NCI-H146 treated with DMSO at 0.1 percent for 48 hours (cell line): Measurements from ENCODE around the gene MAD2L1BP.

ENCODE experiments used
- DNase-seq: peaks from one replicate; lab custom pipeline; 2025; ENCODE audit not compliant: unreplicated experiment; lab: John Stamatoyannopoulos, UW

MAD2L1BP gene

DNA sequence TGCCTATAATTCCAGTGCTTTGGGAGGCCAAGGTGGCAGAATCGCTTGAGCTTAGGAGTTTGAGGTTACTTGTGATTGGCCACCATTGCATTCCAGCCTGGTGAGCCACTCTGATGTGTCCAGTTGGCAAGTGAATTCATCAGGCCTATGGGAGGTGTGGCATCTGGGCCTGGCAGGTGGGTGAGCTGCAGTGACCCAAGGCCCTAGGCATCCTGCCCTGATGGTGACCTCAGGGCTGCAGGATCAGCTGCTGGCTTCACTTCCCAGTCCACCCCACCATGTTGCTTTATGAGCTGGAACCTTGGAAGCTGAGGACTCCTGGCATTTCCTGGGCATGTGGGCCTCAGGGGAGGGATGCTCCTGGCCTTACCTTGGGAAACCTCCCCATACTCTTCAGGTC, 29.7 kb downstream of the MAD2L1BP start:
- no peak for DNase-seq

DNA sequence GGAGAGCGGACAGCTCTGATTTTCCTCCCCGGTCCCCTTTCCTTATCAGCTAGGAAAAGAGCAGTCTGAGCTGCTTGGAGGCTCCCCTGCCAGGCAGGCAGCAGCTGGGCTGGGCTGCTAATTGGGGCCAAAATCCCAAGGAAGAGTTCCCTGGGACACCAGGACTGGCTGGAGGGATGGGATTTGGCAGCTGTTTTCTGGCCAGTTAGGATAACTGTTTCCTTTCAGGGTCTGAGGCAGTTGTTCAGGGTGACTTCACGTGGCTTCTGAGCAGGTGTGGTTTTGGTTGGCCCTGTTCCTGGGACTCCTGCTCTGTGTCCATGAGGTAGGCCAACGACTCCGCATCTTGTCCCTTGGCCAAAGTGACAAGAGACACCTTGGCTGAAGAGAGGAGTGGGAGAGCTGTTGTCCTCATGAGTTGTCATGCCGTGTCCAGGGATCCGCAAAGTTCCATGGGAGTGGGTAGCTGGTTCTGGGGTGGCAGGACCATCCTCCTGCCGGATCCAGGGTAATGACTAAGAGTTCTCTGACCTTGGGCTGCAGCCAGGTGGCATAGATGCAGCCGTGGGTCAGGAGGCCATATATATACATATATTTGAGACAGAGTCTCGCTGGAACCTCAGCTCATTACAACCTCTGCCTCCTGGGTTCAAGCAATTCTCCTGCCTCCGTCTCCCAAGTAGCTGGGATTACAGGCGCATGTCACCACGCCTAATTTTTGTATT, 30.7 kb downstream of the MAD2L1BP start:
- no peak for DNase-seq

DNA sequence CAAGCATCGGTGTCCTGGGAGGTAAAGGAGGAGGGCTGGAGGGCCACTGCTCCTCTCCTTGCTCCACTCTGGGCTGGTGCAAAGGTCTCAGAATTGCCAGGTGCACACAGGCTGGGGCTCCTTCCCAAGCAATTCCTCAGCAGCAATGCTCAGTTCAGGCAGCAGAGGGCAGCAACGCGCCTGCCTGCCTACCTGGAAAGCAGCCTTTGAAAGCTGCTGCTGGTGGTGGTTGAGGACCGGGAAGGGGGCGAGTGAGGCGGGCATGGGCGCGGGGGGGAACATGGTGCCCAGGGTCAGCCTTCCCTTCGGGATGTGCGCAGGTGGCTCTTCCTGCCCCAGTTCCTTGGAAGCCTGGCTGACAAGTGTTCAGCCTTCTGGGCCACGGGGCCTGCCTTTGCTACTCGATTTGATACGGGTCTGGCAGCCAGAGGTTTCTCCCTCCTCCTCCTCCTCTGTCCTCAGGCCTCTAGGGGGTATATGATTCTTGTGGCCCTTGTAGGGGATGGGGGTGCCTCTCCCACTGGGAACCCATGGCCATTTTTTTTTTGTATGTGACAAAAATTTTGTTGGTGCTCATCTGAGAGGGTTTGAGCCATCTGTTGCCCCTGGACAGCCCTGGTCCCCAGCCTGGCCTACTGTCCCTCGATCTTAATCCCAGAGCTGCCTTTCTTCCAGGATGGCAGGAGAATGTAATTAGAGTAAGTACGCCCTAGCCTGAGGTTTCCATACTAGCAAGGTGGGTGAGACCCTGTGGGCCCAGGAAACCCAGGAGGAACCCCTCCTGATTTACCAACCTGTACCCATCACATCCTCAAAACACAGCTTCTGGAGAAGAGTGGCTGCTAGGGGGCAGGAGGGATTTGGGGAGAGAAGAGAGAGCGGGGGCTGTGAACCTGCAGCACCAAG, 31.9 kb downstream of the MAD2L1BP start:
- peak; percentile 84 for DNase-seq

DNA sequence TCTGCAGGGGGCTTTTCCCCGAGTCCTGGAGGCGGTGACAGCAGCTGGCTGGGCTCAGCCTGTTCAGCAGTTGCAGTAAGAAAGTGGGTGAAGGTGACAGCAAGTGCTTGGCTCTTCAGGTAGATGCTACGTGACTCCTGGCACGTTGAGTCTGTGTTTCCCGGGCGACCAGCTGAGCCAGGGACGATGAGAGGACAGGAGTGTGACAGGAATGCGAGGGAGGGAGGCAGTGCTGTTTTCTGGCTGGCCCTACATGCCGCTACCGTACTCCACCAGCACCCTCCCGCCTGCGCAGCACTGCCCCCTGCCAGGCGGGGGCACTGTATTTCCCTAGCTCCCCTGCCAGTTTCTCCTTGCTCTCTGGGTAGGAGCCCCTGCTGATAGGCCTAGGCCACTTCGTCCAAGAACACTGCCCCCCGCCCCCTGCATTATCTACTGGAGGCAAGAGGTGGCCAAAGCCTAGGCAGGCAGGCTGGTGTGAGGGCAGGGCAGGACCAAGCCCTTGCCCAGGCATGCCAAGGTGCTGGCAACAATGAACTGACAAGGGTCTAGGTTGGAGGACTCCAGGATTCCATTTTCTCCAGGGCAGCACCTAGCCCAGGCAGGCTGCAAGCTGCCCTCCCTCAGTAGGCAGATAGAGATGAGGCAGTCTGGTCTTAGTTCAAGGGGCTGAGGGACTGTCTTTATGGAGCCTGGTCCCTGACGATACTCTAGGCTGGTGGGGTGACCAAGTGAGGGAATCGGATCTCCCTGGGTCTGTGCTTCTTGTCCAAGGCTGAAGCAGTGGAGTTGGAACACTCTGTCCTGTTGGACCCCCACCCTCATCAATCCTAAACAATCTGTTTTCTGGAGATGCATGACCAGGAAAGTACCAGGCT, 32.8 kb downstream of the MAD2L1BP start:
- peak; percentile 94 for DNase-seq

DNA sequence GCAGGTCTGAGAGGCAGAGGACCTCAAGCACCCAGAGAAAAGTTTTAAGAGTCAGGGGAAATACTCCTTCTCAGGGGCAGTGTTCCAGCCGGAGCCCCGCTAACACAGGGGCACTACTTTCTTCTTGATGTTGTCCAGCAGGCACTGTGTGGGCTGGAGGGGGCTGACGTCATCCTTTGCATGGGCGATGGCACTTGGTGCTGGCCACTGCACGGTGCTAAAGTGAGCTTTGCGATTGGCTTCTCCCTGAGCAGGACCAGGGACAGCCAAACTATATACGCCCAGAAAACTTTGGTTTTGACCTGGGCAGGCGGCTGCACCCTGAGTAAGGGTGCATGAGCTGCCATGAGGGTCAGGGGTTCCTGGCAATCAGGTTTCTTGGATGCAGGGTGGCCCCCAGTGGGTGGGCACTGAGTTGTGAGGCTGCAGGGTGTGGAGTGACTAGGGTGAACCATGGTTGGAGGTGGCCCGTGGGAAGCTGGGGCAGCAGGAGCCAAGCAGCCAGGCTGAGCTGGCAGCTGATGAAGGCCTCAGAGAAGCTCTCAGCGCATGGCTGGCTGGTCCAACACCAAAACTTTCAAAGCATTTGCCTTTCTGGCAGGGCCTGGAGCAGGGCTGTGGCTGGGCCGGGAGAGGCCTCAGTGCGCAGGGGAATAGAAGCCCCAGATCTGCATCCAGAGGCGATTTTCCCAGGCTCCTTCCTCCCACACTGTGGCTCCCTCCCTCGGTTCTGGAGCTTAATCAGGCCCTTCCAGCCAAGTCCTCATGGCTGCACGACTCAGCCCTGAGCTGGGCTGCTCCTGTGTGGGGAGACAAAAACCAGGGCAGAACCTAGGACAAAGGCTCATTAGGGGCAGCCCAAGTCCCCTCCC, 33.6 kb downstream of the MAD2L1BP start:
- no peak for DNase-seq

DNA sequence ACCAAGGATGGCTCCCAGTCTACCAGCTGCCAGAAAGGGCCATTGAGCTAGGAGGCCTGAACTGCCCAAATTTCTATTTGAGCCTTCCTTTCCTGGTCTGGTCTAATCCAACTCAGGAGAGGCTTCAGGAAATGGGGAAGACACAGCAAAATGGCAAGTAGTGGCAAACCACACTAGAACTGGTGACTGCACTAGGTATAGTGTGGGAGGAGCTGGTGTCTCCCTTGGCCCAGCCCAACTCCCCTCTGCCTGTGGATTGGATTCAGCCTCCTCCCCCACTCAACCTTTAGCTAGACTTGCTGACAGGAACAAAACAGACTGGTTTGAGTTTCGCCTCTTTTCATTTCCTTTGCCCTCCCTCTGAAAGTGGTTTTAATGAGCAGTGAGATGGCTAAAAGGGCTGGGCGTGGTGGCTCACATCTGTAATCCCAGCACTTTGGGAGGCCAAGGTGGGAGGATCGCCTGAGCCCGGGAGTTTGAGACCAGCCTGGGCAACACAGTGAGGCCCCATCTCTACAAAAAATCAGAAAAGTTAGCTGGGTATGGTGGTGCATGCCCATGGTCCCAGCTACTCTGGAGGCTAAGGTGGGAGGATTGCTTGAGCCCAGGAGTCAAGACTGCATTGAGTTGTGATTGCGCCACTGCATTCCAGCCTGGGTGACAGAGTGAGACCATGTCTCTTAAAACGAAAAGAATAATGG, 34.4 kb downstream of the MAD2L1BP start:
- DNase-seq = no peak

DNA sequence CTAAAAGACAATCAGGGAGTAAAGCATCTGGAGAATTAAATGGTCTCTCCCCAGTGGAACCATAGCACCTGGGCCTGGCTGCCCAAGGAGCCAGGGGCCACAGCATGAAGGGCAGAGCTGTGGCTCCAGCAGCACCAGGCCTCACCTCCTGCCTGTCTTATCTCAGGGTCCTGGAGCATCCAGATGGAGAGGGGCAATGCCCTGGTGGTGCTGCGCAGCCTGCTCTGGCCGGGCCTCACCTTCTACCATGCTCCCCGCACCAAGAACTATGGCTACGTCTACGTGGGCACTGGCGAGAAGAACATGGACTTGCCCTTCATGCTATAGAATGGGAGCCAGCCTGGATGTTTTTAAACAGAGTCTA, 35.0 kb downstream of the MAD2L1BP start:
- DNase-seq = no peak

DNA sequence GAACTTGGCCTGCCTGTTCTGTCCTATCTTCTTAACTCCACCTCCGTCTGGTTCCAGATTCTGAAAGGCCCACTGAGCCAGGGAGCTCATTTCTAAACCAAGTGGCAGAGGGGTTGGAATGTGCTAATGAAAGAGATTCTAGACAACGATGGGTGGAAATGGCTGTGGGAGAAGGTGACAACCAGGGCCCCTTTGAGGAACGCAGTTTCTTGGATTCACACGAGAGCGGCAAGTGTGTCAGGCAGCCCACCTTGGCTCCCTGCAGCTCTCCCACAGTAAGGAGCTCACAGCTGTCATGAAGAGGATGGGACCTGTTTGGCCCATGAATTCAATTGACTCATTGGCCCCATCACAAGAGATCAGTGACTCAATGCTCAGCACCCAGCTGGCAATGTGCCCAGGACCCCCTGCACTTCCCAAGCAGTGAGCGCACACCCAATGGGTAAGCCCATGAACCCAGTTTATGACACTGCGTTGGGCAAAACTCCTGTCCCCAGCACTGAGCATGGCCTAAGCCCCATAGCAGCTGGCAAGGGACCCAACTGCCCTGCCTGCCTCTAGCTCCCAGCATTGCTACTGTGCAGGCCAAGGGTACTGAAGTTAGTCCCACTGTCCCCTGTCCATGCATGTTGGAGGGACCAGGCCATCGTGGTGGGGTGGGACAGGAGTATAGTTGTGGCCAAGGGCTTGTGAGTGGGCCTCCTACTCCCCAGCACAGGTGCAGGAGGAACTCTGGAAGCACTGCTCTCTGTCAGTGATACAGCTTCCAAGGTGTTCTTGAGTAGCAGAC, 35.6 kb downstream of the MAD2L1BP start:
- DNase-seq = no peak

DNA sequence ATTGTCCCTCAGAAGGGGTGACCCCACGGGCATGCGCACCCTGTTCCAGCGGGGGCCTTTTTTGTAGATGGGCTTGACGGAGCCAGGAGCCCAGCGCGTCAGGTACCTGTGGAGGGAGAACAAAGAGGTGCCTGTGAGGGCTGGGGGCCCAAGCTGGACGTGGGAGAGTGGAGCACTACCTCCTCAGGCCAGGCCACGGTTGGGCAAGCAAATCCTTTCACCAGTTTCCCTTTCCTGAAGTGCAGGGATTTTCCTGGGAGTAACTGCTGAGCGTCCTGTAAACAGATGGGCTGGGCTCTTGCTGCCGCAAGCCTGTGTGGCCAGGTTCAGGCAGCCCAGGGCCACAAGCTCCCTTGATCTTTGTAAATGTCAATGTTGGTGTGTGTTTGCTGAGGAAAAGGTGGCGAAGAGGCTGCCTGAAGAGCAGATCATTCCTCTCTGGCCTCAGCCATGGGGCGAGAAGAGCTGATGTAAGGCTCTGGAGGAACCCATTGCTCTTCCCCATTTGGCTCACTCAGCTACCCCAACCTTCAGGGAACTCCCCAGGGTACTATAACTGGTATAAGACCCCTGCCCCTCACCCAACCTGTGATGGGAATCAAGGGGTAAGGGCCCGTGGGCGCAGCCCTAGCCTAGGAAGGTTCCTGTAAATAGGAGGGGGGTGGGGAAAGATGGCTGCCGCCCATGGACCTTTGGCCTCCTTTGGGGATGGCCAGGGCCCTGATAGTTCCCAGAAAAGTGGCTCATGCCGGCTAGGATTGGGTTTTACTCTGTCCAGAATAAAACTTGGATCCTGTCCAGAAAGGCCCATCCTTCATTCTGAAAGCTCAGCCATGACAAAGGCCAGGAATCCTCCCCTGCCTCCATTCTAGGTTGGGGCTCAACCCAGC, 36.4 kb downstream of the MAD2L1BP start:
- no peak for DNase-seq

DNA sequence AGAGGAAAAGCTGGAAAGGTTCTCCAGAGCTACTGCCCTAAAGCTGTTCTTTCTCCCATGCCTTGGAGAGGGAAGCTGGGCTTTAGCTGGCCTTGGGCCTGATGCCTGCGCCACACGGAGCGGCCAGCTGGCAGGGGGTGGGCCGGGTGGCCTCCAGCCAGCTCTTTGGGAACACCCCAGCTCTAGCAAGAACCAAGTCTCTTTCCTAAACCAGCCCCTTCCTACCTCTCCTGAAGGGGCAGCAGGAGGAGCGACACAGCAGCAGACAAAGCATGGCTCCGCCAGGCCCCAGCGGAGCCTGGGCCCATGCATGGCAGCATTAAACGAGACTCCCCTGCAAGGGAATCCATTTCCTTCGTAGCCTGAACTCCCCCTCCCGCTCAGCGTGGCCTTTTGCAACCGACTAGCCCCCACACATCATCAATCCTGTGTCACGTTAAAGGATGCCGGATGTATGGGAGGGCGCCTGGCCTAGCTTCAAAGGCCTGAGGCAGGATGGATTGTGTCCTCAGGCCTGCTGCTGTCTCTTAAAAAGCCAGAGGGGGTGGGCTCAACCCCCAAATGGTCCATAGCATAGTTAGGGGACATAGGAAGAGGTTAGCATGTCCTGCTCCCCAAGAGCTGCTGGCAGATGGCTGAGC, 37.9 kb downstream of the MAD2L1BP start:
- DNase-seq = no peak

DNA sequence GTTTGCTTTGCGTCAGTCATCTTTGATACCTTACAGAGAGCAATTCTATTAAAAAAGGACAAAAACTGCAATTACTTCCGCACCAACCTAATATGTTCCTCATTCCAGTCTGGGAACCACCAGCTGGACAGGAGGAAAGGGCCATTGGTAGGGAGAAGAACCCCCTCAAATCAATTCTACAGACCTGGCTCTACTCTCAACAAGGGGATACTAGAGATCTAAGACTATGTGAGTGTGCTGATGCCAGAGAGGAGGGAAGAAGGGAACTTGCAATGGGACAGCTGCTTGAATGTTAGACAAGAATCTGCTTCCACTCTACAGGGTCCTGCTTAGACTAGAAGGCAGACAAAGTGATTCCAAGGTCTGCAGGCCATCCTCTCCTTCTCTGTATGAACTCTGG, 38.7 kb downstream of the MAD2L1BP start:
- DNase-seq = no peak

DNA sequence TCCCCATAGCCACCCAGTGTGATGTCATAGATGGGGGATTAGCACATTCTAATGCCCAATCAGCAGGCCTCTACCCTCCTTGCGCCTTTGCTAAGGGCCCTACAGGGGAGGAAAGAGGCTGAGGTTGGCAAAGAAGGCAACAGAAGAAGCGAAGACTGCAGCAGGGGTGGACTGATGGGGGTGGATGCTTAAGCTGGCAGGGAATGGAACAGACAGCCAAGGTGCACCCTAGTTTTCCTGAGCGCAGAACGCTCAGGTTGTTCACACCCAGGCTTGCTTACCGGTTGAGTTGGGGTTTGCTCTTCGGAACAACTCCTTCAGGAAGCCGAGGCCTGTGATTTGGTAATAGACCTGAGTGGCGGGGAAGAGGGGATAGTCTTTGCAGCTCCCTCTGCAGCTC, 39.3 kb downstream of the MAD2L1BP start:
- DNase-seq = no peak

DNA sequence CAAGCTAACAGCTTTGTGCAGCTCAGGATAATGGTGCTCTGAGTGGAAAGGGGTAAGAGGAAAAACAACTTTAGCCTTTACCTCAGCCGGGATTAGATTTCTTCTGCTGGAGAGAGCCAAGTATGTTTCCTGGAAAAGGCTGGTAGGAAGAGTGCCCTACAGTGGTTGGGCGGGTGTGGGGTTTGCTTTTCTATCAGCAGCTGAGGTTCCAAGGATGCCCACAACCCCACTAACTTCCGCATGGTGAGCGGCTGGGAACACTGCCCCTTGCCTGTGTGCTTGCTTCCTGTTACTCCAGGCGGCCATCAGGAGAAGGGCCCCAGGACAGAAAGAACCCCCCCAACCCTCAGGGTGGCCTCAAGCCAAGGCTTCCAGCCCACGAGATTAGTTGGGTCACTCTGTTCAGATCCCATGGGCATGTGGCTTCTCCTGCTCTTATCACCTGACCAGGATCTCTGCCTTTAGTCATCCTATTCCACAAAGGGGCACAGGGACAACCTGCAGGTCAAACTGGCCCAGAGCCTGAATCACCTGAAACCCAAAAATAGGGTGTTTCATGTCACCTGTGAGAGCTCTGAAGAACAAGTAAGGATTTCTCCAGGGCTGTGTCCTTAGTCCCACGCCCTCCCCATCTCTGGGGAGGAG, 41.4 kb downstream of the MAD2L1BP start:
- no peak for DNase-seq

DNA sequence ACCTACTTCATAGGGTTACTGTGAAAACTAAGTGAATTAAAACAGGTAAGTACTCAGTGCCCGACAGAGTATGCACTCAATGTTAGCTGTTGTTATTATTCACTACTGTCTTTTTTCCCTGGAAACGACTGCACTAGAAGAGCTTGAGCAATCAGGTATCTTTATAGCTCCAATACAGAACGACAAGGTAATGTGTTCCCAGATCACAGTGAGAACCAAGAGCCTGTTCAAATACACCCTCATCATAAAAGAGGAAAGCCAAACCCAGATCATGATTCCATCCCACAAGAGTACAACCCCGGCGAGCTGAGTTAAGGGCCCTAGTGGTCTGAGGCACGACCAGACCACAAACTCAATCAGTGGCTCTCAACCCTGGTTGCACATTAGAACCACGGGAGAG, 42.1 kb downstream of the MAD2L1BP start:
- DNase-seq = no peak

DNA sequence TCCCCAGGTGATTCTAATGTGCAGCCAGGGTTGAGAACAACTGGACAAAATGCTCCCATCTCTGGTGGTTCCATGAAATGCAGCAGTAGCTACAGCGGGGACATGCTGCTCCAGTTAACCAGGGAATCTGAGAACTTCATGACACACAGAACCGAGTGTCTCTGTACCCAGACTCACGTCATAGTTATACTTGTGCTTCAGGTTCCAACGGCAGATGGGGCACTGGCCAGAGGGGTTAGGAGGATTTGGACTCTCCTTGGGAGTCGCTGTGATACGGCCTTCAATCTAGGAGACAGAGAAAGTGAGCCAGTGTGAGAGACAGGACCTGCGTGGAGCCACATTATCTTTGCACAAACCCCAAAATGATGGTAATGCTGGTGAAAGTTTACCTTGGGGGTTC, 42.7 kb downstream of the MAD2L1BP start:
- DNase-seq = no peak

DNA sequence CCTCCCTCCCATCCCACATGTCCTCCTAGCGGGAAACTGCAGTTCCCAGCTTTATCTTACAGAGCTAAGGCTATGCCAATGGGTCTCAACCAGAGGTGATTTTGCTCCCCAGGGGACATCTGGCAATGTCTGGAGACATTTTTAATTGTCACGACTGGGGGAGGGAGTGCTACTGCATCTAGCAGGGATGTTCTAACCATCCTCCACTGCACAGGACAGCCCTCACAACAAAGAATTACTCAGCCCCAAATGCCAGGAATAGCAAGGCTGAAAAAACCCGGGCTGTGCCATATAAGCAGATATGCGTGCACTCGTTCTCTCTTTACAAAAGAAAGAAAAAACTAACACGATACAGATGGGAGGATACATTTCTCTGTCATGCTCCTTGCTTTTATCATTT, 43.4 kb downstream of the MAD2L1BP start:
- no peak for DNase-seq
